ENCODE results near the gene TFF1.

TFF1 gene

GRCh38 chr21:42353623-42354022 lies 12.7 kb downstream of the TFF1 start:
- DNase-seq (ENCODE audit: low spot score): no peak
- TF ChIP-seq CTCF (IDR thresholded peaks at IDR 0.05; ENCODE audit: extremely low read depth, missing control alignments): no peak

GRCh38 chr21:42352441-42353095 lies 13.8 kb downstream of the TFF1 start:
- no peak for DNase-seq (ENCODE audit: low spot score)
- TF ChIP-seq CTCF (IDR thresholded peaks at IDR 0.05; ENCODE audit: extremely low read depth, missing control alignments): no peak

GRCh38 chr21:42351626-42352440 lies 14.5 kb downstream of the TFF1 start:
- no peak for DNase-seq (ENCODE audit: low spot score)
- TF ChIP-seq CTCF (IDR thresholded peaks at IDR 0.05; ENCODE audit: extremely low read depth, missing control alignments): no peak

- no peak for TF ChIP-seq CTCF (IDR thresholded peaks at IDR 0.05; ENCODE audit: extremely low read depth, missing control alignments)
- DNase-seq (ENCODE audit: low spot score): no peak
These were observed 15.4 kb downstream of the TFF1 start, which contains the start of gene TFF2 for GRCh38 chr21:42350927-42351426. TFF2 (minus strand) TSS chr21:42350994; CDS start chr21:42350957, 37 bp downstream.

- no peak for DNase-seq (ENCODE audit: low spot score)
- no peak for TF ChIP-seq CTCF (IDR thresholded peaks at IDR 0.05; ENCODE audit: extremely low read depth, missing control alignments)
These were observed 15.9 kb downstream of the TFF1 start for GRCh38 chr21:42350318-42350910.

- DNase-seq (ENCODE audit: low spot score): no peak
- no peak for TF ChIP-seq CTCF (IDR thresholded peaks at IDR 0.05; ENCODE audit: extremely low read depth, missing control alignments)
These were observed 16.7 kb downstream of the TFF1 start for GRCh38 chr21:42349420-42350317.
